H9 (cell line): ENCODE measurements around the gene LARGE1. TPM values are rescaled to one million over a fixed set of nuclear protein-coding genes. Genes with fewer than 3 reads are reported as not detected.

Experiments used
- DNase-seq: peaks from one replicate; pipeline ENCODE4 v3.0.0-alpha.2; 2017
- H2AFZ ChIP-seq: one replicate; pipeline ENCODE4 v1.6.1; 2013; ENCODE audit warnings: mild to moderate bottlenecking, low read length, control low read depth, moderate library complexity
- H2AK5ac ChIP-seq: 2 replicates; pipeline ENCODE4 v1.6.1; 2013; ENCODE audit warnings: low read length, control low read depth, mixed read lengths; ENCODE audit not compliant: insufficient read length
- H2BK120ac ChIP-seq: one replicate; pipeline ENCODE4 v1.6.1; 2013; ENCODE audit warnings: low read depth, mild to moderate bottlenecking, low read length, control low read depth, inconsistent platforms; ENCODE audit not compliant: poor library complexity, severe bottlenecking
- H2BK12ac ChIP-seq: 2 replicates; pipeline ENCODE4 v1.6.1; 2013; ENCODE audit warnings: low read length, control low read depth, mixed read lengths, low read depth; ENCODE audit not compliant: insufficient read length
- H2BK15ac ChIP-seq: 2 replicates; pipeline ENCODE4 v1.6.1; 2013; ENCODE audit warnings: low read depth, low read length, control low read depth
- H2BK20ac ChIP-seq: one replicate; pipeline ENCODE4 v1.6.1; 2013; ENCODE audit warnings: low read depth, mild to moderate bottlenecking, low read length, control low read depth, inconsistent platforms; ENCODE audit not compliant: poor library complexity, severe bottlenecking
- H2BK5ac ChIP-seq: 2 replicates; pipeline ENCODE4 v1.6.1; 2013; ENCODE audit warnings: low read length, control low read depth, mixed read lengths; ENCODE audit not compliant: insufficient read length
- H3K14ac ChIP-seq: 2 replicates; pipeline ENCODE4 v1.6.1; 2013; ENCODE audit warnings: low read length, control low read depth; ENCODE audit not compliant: insufficient read depth
- H3K18ac ChIP-seq: 2 replicates; pipeline ENCODE4 v1.6.1; 2013; ENCODE audit warnings: low read depth, mild to moderate bottlenecking, mixed read lengths, low read length, control low read depth; ENCODE audit not compliant: insufficient read length
- H3K23ac ChIP-seq: 2 replicates; pipeline ENCODE4 v1.6.1; 2013; ENCODE audit warnings: low read length, control low read depth, mixed read lengths, low read depth; ENCODE audit not compliant: insufficient read length
- H3K23me2 ChIP-seq: 2 replicates; pipeline ENCODE4 v1.6.1; 2013; ENCODE audit warnings: low read depth, mild to moderate bottlenecking, mixed read lengths, low read length, control low read depth; ENCODE audit not compliant: insufficient read length, poor library complexity, severe bottlenecking
- H3K27ac ChIP-seq: 2 replicates; pipeline ENCODE4 v1.5.1; 2013; ENCODE audit warnings: low read length, control low read depth, mixed read lengths, low read depth; ENCODE audit not compliant: insufficient read length
- H3K27me3 ChIP-seq: 2 replicates; pipeline ENCODE4 v1.6.1; 2013; ENCODE audit warnings: low read length, control low read depth, inconsistent platforms; ENCODE audit not compliant: insufficient read depth
- H3K4ac ChIP-seq: 2 replicates; pipeline ENCODE4 v1.6.1; 2013; ENCODE audit warnings: low read depth, mild to moderate bottlenecking, control low read depth, inconsistent platforms, low read length, moderate library complexity
- H3K4me1 ChIP-seq: 2 replicates; pipeline ENCODE4 v1.6.1; 2013; ENCODE audit warnings: low read length, control low read depth, inconsistent platforms; ENCODE audit not compliant: insufficient read depth
- H3K4me2 ChIP-seq: 2 replicates; pipeline ENCODE4 v1.6.1; 2013; ENCODE audit warnings: low read length, control low read depth, mixed read lengths; ENCODE audit not compliant: insufficient read length, insufficient read depth
- H3K56ac ChIP-seq: 2 replicates; pipeline ENCODE4 v1.6.1; 2013; ENCODE audit warnings: low read depth, mild to moderate bottlenecking, mixed read lengths, low read length, control low read depth; ENCODE audit not compliant: insufficient read length
- H3K79me1 ChIP-seq: 2 replicates; pipeline ENCODE4 v1.6.1; 2013; ENCODE audit warnings: low read depth, mild to moderate bottlenecking, moderate library complexity, low read length, control low read depth, inconsistent platforms; ENCODE audit not compliant: insufficient read depth, poor library complexity, severe bottlenecking
- H3K79me2 ChIP-seq: 2 replicates; pipeline ENCODE4 v1.6.1; 2013; ENCODE audit warnings: low read length, control low read depth, inconsistent platforms; ENCODE audit not compliant: insufficient read depth
- H3K9ac ChIP-seq: 2 replicates; pipeline ENCODE4 v1.6.1; 2013; ENCODE audit warnings: low read length, control low read depth, mixed read lengths; ENCODE audit not compliant: insufficient read length; ENCODE audit errors: extremely low read depth
- H3K9me3 ChIP-seq: one replicate; pipeline ENCODE4 v1.6.1; 2013; ENCODE audit warnings: low read depth, low read length, inconsistent platforms; ENCODE audit not compliant: control insufficient read depth
- H3T11ph ChIP-seq: one replicate; pipeline ENCODE4 v1.6.1; 2013; ENCODE audit warnings: mild to moderate bottlenecking, low read length, control low read depth, inconsistent platforms
- H4K20me1 ChIP-seq: one replicate; pipeline ENCODE4 v1.6.1; 2013; ENCODE audit not compliant: control insufficient read depth, insufficient read length, insufficient read depth
- H4K5ac ChIP-seq: 2 replicates; pipeline ENCODE4 v1.6.1; 2013; ENCODE audit warnings: low read depth, mild to moderate bottlenecking, mixed read lengths, low read length, control low read depth; ENCODE audit not compliant: insufficient read length
- H4K8ac ChIP-seq: replicated peaks from 2 replicates; pipeline ENCODE4 v1.6.1; 2013; ENCODE audit warnings: low read length, control low read depth, mixed read lengths, low read depth; ENCODE audit not compliant: insufficient read length
- H4K91ac ChIP-seq: 2 replicates; pipeline ENCODE4 v1.6.1; 2013; ENCODE audit warnings: low read depth, mild to moderate bottlenecking, moderate library complexity, mixed read lengths, low read length, control low read depth; ENCODE audit not compliant: insufficient read length
- H3K27ac Mint-ChIP-seq, 3 experiments: 2 replicates in 2 of 3; 3 replicates in 1 of 3; pipeline ENCODE4 v1.8.0; 2020 to 2021; ENCODE audit warnings: mixed read lengths in 3 of 3, mild to moderate bottlenecking in 1 of 3, moderate library complexity in 1 of 3
- H3K27me3 Mint-ChIP-seq: 2 replicates; pipeline ENCODE4 v1.8.0; 2021; ENCODE audit warnings: low read depth, mild to moderate bottlenecking, moderate library complexity, mixed read lengths
- H3K36me3 Mint-ChIP-seq, 3 experiments: 2 replicates in 2 of 3; 3 replicates in 1 of 3; pipeline ENCODE4 v1.8.0; 2020 to 2021; ENCODE audit warnings: low read depth in 3 of 3, mixed read lengths in 3 of 3; ENCODE audit not compliant: insufficient read depth in 1 of 3
- H3K4me1 Mint-ChIP-seq, 2 experiments: 2 replicates each; pipeline ENCODE4 v1.8.0; 2020; ENCODE audit warnings: mixed read lengths in 2 of 2
- H3K4me3 Mint-ChIP-seq, 2 experiments: 2 replicates in 1 of 2; 3 replicates in 1 of 2; pipeline ENCODE4 v1.8.0; 2020 to 2021; ENCODE audit warnings: mild to moderate bottlenecking in 2 of 2, mixed read lengths in 2 of 2, moderate library complexity in 1 of 2
- H3K9me3 Mint-ChIP-seq, 2 experiments: 2 replicates in 1 of 2; 3 replicates in 1 of 2; pipeline ENCODE4 v1.8.0; 2020; ENCODE audit warnings: mild to moderate bottlenecking in 2 of 2, mixed read lengths in 2 of 2, moderate library complexity in 1 of 2
- CTCF ChIP-seq: fragments of 200-600 bp; sonication (generic); conservative IDR thresholded peaks from 3 replicates; pipeline ENCODE4 v1.8.0; 2021; ENCODE audit warnings: antibody characterized with exemption, mild to moderate bottlenecking
- WGBS: extraction: QIAGEN DNeasy Blood & Tissue Kit; methylation state at CpG from one replicate; pipeline ENCODE4 v1.1.7; 2013; ENCODE audit warnings: missing lambda C conversion rate, low lambda C conversion rate, mixed read lengths; ENCODE audit not compliant: insufficient read length; ENCODE audit errors: extremely low coverage; 5-methylcytosine and 5-hydroxymethylcytosine counted together
- total RNA-seq: library from RNA; stranded (reverse); gene quantifications from 2 replicates; pipeline ENCODE4 v1.2.1, GENCODE V29; 2021

The LARGE1 gene
- total RNA-seq, 1 experiment from 2014 or later, result 43.5 TPM

GRCh38 chr22:33409079-33409478 is 511.2 kb downstream of the LARGE1 start:
- Mint-ChIP-seq H3K36me3 (peaks cover 0 to 2% (median 0%) of the 10 kb centered on the region in 3 experiments; a peak in 1 of 7 replicates), H3K4me3 (no peak overlapping the region), H3K9me3 (no peaks in the 10 kb centered on the region), H3K4me1 (peaks cover 8 to 13% of the 10 kb centered on the region in 2 experiments), H3K27me3 (no peaks in the 10 kb centered on the region), H3K27ac (peak overlapping the region in 2 of 3 experiments; percentile 16 to 51; a peak in 2 of 7 replicates)
- no peak overlapping the region for H2AFZ ChIP-seq
- H2BK12ac ChIP-seq, result no peak overlapping the region
- no peak overlapping the region for H3K9ac ChIP-seq
- H3K27me3 ChIP-seq, result no peaks in the 10 kb centered on the region
- H2BK5ac ChIP-seq, result no peak overlapping the region
- no CpG with 5 or more reads among the region's 2 CpGs for whole genome bisulfite sequencing
- H3K79me1 ChIP-seq, result no peaks in the 10 kb centered on the region
- no peak overlapping the region for H3K4me2 ChIP-seq
- H3T11ph ChIP-seq, result no peak overlapping the region
- no peak overlapping the region for H2BK15ac ChIP-seq
- H3K56ac ChIP-seq, result no peak overlapping the region
- no peak overlapping the region; the same call in 1 of the 2 replicates for H3K14ac ChIP-seq
- H2BK120ac ChIP-seq, result no peak overlapping the region
- no peak overlapping the region for H3K27ac ChIP-seq
- H2AK5ac ChIP-seq, result no peak overlapping the region
- no peaks in the 10 kb centered on the region for H3K9me3 ChIP-seq
- H3K18ac ChIP-seq, result no peak overlapping the region
- H3K4me1 ChIP-seq, result no peaks in the 10 kb centered on the region
- no peak overlapping the region for H4K5ac ChIP-seq
- no peak for TF ChIP-seq CTCF
- no peak overlapping the region for H2BK20ac ChIP-seq
- no peak overlapping the region for H3K4ac ChIP-seq
- no peaks in the 10 kb centered on the region for H4K20me1 ChIP-seq
- H4K91ac ChIP-seq, result no peak overlapping the region
- no peak overlapping the region for H4K8ac ChIP-seq
- no peaks in the 10 kb centered on the region for H3K23me2 ChIP-seq
- no peaks in the 10 kb centered on the region; the same call in 1 of the 2 replicates for H3K79me2 ChIP-seq
- DNase-seq, result peak; percentile 31
- no peak overlapping the region for H3K23ac ChIP-seq
